Articular chondrocyte of knee joint (primary cell): ENCODE measurements around the gene TESPA1. TPM values are rescaled to one million over a fixed set of nuclear protein-coding genes. Genes with fewer than 3 reads are reported as not detected.

Experiments
- total RNA-seq: library from RNA; depleted of rRNA; stranded (reverse); fragments of >200 nt; gene quantifications from 2 replicates; pipeline ENCODE4 v1.2.3, GENCODE V29; 2012

TESPA1 gene
- total RNA-seq: not detected in 2 replicates

GRCh38 chr12:54984658-54985376 lies at the start of gene TESPA1:
TESPA1 (minus strand) TSS chr12:54984762; CDS start chr12:54974562, 10,200 bp downstream.

GRCh38 chr12:55019784-55020183 lies 35.2 kb upstream of the TESPA1 start, which contains the start of gene NEUROD4:
NEUROD4 (plus strand) TSS chr12:55019974; CDS start chr12:55026440, 6,466 bp downstream.

Other genes with a start within 250 kb of the TESPA1 start
- gene MUCL1, start 130.2 kb downstream of the TESPA1 start, total RNA-seq: not detected in 2 replicates
- gene NEUROD4, start 35.2 kb upstream of the TESPA1 start, total RNA-seq: not detected in 2 replicates
- not detected in 2 replicates for gene OR9K2, start 141.6 kb upstream of the TESPA1 start, total RNA-seq
- not detected in 2 replicates for gene OR10A7, start 236.3 kb upstream of the TESPA1 start, total RNA-seq